Activated CD8-positive, alpha-beta memory T cell treated with anti-CD3 and anti-CD28 coated beads, Interleukin-2, amount 50 U/mL, for 1 hour (primary cell): ENCODE results near the gene ADARB2.

Experiments
- DNase-seq: peaks from one replicate; pipeline ENCODE4 v3.0.0-alpha.2; 2020; ENCODE audit errors: extremely low read depth

Gene ADARB2

DNA sequence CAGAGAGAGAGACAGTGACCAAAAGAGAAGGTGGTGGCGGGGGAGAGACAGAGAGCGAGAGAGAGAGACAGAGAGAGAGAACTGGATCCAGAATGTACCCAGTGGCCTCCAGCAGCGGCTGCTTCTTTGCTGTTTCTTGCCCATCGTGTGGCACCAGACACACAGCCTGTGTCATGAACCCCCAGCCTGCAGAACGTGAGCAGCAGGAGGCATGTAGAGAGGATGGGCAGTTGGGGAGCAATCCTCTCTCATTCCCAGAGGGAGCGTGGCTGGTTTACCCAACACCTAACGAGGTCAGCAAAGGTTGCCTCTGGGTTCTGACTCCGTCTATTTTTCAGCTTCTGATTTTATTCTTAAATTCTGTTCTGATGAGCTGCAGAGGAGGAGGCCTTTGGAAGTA, 168.1 kb downstream of the ADARB2 start:
- DNase-seq = no peak

- DNase-seq = no peak
Observed at GRCh38 chr10:1567742-1568495, 169.4 kb downstream of the ADARB2 start.

DNA sequence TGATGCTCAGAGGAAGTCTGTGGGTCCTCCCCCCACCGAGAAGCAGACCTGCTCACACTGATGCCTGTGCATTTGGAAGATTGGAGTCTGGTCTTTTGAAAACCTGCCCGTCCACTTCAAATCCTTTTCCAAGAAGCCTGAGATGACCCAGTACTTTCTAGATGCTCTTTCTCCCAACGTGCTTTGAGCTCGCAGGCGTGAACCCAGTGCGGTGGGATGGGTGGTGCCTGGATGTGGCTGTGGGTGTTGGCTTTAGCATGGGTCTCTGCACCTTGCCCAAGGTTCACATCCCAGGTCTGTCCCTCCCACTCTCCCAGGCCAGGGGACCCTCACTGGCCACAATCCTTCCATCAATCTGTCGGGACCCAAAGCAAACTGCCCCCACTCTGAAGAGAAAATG, 170.2 kb downstream of the ADARB2 start:
- no peak for DNase-seq

DNA sequence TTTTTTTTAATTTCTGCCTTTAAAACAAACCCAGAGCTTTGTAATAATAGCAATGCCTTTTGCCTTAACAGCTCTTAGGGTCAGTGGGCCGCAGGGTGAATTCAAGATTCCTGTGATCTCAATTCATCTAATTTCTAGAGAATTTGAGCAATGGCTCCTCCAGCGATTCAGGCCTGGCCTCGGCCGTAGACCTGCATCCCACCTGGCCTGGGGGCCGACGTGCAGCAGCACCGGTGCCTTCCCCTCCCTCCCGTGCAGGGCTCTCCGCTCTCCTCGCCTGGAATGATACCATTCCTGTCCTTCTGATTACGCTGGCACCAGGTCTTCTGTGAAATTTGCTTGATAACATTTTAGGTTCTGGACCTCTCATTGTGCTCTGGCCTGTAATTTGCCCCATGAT, 172.5 kb downstream of the ADARB2 start:
- DNase-seq = no peak

GRCh38 chr10:1563028-1563427, 174.3 kb downstream of the ADARB2 start:
- DNase-seq = no peak

GRCh38 chr10:1561731-1562337, 175.5 kb downstream of the ADARB2 start:
- DNase-seq = no peak

- DNase-seq = no peak
Observed at GRCh38 chr10:1560535-1561192, 176.7 kb downstream of the ADARB2 start.

DNA sequence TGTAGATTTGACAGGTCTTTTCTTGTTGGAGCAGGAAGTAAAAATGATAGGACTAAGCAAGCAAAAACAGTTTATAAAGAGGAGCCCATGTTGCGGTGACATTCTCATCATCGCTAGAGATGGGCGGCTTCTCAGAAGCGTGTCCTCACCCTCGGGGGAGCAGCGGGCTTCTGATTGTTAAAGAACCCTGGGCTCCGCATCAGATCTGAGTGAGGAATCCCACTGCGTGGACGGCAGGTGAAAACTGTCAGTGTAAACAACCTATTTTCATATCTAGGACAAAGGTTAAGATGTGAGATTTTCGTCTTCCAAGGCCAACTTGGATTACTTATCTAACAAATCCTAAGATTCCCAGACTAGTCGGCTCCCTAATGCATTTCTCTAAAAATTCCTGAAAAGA, 177.6 kb downstream of the ADARB2 start:
- no peak for DNase-seq

GRCh38 chr10:1559311-1559710, 178.0 kb downstream of the ADARB2 start:
- DNase-seq = no peak

DNA sequence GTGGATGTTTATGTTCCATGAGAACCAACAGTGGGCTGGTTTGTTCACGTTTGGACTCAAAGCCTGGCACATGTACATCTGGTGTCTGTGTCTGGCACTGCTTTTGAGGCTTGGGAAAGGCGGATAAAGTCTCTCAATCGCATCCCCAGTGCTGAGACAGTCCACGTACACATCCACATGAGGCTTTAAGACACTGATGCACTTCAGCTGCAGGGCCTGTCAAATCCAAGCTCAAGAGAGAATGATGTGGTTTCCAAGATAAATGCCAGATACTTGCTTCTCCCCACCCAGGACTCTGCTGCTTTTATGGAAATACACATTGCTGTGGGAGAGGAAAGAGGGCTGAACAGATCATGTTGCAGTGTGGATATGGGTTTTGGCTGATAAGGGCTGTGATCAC, 178.4 kb downstream of the ADARB2 start:
- no peak for DNase-seq

GRCh38 chr10:1557081-1557480, 180.2 kb downstream of the ADARB2 start:
- no peak for DNase-seq

DNA sequence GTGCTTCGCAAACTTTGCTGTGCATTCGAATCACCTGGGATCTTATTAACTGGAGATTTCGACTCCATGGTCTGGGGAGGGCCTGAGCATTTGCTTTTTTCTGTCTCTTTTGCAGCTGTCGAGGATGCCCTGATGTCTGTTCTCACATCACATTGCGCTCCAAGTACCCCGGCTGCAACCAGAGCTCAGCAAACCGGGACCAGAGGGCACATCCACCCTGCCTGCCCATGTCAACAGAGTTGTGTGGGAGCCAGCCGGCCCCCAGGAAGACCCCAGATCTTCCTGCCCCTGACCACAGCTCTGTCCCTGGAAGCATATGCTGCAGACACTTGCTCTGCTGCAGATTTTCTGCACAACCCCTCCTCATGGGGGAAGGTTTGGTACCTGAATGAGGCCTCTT, 180.8 kb downstream of the ADARB2 start:
- DNase-seq = no peak

GRCh38 chr10:1553951-1554350, 183.4 kb downstream of the ADARB2 start:
- no peak for DNase-seq

DNA sequence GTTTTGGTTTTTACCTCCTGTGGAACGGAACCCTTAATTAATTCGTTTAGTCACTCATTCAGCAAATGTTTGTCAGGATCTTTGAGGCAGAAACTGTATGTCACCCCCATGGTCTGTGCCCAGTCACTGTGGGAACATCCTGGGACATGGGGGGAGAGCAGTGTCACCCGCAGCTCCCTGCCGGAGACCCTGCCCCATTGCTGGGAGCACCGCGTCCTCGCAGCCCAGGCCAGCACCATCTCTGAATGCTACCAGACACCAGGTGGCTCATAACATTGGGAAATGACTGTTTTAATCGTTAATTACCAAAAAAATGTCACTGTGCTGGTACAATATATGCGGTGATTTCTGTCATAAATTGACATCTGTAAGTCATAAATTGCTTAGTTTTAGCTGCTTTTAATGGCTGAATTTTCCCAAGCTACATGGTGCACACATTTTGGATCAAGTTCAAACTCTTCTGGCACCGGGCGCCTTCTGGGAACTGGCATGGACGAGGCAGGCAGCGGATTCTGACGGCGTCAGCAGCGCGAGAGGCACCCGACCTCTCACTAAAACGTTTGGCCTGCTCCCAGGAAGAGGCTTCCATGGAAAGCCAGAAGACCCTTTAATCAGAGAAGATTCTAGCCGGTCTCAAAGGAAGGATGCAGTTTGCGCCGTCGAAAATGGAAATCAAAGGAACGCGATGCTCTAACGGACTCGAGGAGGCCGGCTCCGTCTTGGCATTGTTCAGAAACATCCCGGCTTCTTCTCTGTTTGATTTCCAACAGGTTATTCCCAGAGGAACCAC, 184.2 kb downstream of the ADARB2 start:
- DNase-seq = no peak

DNA sequence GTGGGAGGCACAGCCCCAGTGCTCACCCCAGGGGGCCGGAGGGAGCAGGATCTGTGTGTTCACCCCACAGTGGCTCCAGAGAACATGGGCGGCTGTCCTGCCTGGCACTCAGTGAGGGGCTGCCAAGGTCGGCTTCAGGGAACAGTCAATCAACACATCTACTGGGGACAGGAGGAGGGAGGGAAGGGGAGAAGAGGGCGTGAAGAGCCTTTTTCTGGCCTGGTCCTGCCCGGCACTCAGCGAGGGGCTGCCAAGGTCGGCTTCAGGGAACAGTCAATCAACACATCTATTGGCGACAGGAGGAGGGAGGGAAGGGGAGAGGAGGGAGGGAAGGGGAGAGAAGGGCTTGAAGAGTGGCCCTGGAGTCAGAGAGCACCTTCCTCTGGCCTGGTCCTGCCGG, 184.9 kb downstream of the ADARB2 start:
- no peak for DNase-seq

DNA sequence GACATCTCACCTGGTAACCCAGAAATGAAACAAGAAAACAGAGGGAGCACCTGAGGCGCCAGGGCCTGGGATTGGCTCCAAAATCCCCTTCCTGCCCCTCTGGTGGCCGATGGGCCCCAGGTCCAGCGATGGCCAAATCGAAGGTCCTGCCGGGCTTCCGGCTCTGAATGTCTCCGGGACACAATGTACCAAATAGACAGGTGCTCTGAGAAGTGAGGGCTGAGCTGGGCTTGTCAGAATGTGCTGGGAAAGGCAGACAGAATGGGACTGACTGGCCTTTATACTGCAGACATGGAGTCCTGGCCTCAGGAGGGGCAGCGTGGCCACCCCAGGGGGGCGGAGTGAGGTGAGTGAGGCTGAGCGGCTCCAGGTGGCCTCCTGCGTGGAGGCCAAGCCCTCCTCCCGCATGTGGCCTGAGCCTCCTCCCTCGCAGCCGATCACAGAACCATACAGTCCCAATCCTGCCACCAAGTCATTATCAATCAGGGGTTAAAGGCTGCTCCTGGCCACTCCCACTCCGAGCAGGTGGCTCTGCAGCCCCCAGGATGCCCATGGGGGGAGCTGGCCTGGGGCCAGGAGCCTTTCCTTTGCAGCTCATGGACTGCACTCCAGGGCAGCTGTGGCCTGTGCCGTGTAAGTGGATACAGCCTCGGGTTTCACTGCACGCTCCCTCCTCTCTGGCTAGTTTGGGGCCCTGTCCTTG, 185.5 kb downstream of the ADARB2 start:
- DNase-seq = no peak

GRCh38 chr10:1550616-1551015, 186.7 kb downstream of the ADARB2 start:
- DNase-seq = no peak

GRCh38 chr10:1550291-1550595, 187.1 kb downstream of the ADARB2 start:
- DNase-seq = no peak

DNA sequence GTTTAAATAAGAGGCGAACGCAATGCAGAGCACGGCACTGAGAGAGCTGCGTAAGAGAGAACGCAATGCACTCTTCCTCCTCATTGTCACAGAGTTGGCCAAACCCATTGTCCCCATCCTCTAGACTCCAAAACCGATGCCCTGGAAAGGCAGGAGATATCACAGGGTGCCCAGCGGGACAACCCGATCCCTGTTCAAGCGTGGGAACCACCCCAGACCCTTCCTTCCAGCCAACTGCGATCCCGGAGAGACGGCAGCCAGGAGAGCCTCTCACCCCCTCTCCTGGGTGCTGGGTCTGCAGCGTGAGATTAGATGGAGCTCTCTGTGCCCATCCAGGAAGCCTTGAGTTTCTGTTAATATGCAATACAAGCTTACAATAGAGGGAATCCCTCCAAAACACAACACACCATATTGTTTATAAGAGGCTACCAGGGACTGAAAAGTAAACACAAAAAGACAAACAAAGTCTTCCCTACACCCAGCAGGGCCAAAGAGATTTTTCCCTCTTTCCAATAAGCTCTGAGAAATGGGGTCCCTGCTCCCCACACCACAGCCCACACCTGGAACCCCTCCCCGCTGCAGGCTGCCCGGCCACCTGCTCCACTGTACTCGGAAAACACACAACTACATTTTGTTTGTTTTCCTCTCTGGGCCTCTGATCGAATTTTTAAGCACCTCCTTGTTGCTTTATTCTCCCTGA, 187.6 kb downstream of the ADARB2 start:
- DNase-seq = no peak

DNA sequence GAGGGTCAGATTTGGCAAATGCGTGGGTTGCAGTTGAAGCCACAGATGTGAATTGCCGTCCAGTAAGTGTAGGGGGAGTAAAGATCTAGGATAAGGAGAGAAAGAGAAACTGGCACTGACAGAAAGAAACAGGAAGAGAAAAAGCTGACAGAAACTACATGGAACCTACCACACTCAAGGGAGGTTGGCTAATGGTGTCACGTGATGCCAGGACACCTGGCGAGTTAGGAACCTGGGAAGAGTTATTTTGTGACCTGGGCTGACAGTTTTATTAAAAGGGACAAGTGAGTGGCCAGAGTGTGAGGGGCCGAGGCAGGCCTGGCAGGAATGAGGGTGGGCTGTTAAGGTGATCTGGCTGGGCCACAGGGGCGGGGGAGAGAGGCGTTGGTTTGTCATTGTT, 188.7 kb downstream of the ADARB2 start:
- DNase-seq = no peak

GRCh38 chr10:1548146-1548545, 189.2 kb downstream of the ADARB2 start:
- DNase-seq = no peak
